HCT116 (cell line): ENCODE results near the gene TAF6L. TPM values are rescaled to one million over a fixed set of nuclear protein-coding genes. Genes with fewer than 3 reads are reported as not detected.

Source experiments
- ATAC-seq: fragments of 200-7000 bp; cut with Tn5 transposase; 2 replicates; pipeline ENCODE4 v1.9.1; 2020; ENCODE audit warnings: mild to moderate bottlenecking, moderate library complexity
- BruUV-seq: library from RNA; stranded (reverse); fragments of 400-500 nt; replicated peaks from 2 replicates; lab custom pipeline; 2021; lab: Mats Ljungman, UMichigan
- CTCF ChIA-PET: fragments of 300-600 bp; sonication (Branson Sonifier 250); formaldehyde crosslinking; loops from one replicate; lab custom pipeline; 2021; ENCODE audit warnings: antibody characterized with exemption; lab: Charles Lee
- POLR2A ChIA-PET: fragments of 300-600, 350-600 bp; sonication (Branson Sonifier 250); formaldehyde crosslinking; loops from one replicate; lab custom pipeline; 2021; ENCODE audit warnings: antibody characterized with exemption; lab: Charles Lee
- RAD21 ChIA-PET, 2 experiments: fragments of 300-600 bp; sonication (Branson Sonifier 250); formaldehyde crosslinking; loops; one replicate each; lab custom pipeline; 2023; ENCODE audit warnings: low total read pairs in 2 of 2; ENCODE audit not compliant: uncharacterized antibody in 2 of 2, unreplicated experiment in 2 of 2, low non-redundant PET in 1 of 2; lab: Charles Lee
- DNase-seq: peaks from one replicate; pipeline ENCODE4 v3.0.0-alpha.2; 2010; ENCODE audit warnings: low read depth, low spot score
- H2AFZ ChIP-seq: fragments of 200-600 bp; shearing (Covaris generic), sonication (generic); 2 replicates; pipeline ENCODE4 v1.6.1; 2017; ENCODE audit warnings: low read depth, mixed run types, mixed read lengths, antibody characterized with exemption, low read length; ENCODE audit not compliant: poor library complexity, severe bottlenecking
- H3K27ac ChIP-seq: 2 replicates; pipeline ENCODE4 v1.5.1; 2012; ENCODE audit warnings: low read depth, low read length
- H3K27me3 ChIP-seq: fragments of 200-600 bp; sonication (generic); 2 replicates; pipeline ENCODE4 v1.6.1; 2016; ENCODE audit warnings: mixed run types, low read length, mixed read lengths; ENCODE audit not compliant: insufficient read depth
- H3K36me3 ChIP-seq, 2 experiments: fragments of 200-500 bp in 1 of 2; fragments of 200-600 bp in 1 of 2; sonication (Bioruptor generic) in 1 of 2; sonication (generic) in 1 of 2; 2 replicates each; pipeline versions ENCODE4 v1.5.1 to v1.6.1; 2014 to 2016; ENCODE audit warnings: low read length in 2 of 2, inconsistent platforms in 1 of 2, mixed read lengths in 1 of 2, mixed run types in 1 of 2; ENCODE audit not compliant: insufficient read depth in 2 of 2, control insufficient read depth in 1 of 2
- H3K4me1 ChIP-seq, 2 experiments: fragments of 200-600 bp in 1 of 2; sonication (generic) in 1 of 2; 2 replicates each; pipeline versions ENCODE4 v1.5.1 to v1.6.1; 2012 to 2017; ENCODE audit warnings: low read length in 2 of 2, inconsistent platforms in 1 of 2, mild to moderate bottlenecking in 1 of 2, mixed read lengths in 1 of 2, mixed run types in 1 of 2, moderate library complexity in 1 of 2; ENCODE audit not compliant: insufficient read depth in 2 of 2, control insufficient read depth in 1 of 2
- H3K4me2 ChIP-seq: fragments of 200-600 bp; sonication (generic); 2 replicates; pipeline ENCODE4 v1.6.1; 2017; ENCODE audit warnings: mixed run types, low read length, mixed read lengths
- H3K4me3 ChIP-seq, 2 experiments: fragments of 200-600 bp in 1 of 2; sonication (generic) in 1 of 2; replicated peaks in 1 of 2; 2 replicates each; pipeline ENCODE4 v1.5.1; 2011 to 2016; ENCODE audit warnings: low read length in 2 of 2, control low read depth in 1 of 2, low read depth in 1 of 2, mild to moderate bottlenecking in 1 of 2, mixed read lengths in 1 of 2, mixed run types in 1 of 2
- H3K79me2 ChIP-seq: fragments of 200-600 bp; sonication (generic); 2 replicates; pipeline ENCODE4 v1.6.1; 2017; ENCODE audit warnings: mild to moderate bottlenecking, mixed run types, low read length, moderate library complexity, mixed read lengths; ENCODE audit not compliant: insufficient read depth
- H3K9ac ChIP-seq: fragments of 200-600 bp; sonication (generic); 2 replicates; pipeline ENCODE4 v1.6.1; 2016; ENCODE audit warnings: low read length, mixed read lengths
- H3K9me2 ChIP-seq: fragments of 200-600 bp; sonication (generic), shearing (Covaris generic); 2 replicates; pipeline ENCODE4 v1.6.1; 2017; ENCODE audit warnings: mixed run types, mild to moderate bottlenecking, moderate library complexity; ENCODE audit not compliant: insufficient read depth
- H3K9me3 ChIP-seq, 2 experiments: fragments of 200-500 bp in 1 of 2; fragments of 200-600 bp in 1 of 2; sonication (Bioruptor generic) in 1 of 2; sonication (generic) in 1 of 2; 2 replicates each; pipeline ENCODE4 v1.6.1; 2014 to 2017; ENCODE audit warnings: low read length in 2 of 2, mixed read lengths in 2 of 2, inconsistent platforms in 1 of 2, low read depth in 1 of 2, mild to moderate bottlenecking in 1 of 2, mixed run types in 1 of 2, moderate library complexity in 1 of 2; ENCODE audit not compliant: control insufficient read depth in 1 of 2, insufficient read depth in 1 of 2
- H4K20me1 ChIP-seq: fragments of 200-600 bp; sonication (generic), shearing (Covaris generic); 2 replicates; pipeline ENCODE4 v1.6.1; 2017; ENCODE audit warnings: mixed run types, mild to moderate bottlenecking, moderate library complexity; ENCODE audit not compliant: insufficient read depth
- CBX3 ChIP-seq: IDR thresholded peaks from 2 replicates; pipeline ENCODE4 v1.6.1; 2012; ENCODE audit warnings: low read depth
- CTCF ChIP-seq, 3 experiments: fragments of 200-600 bp in 1 of 3; sonication (generic) in 1 of 3; IDR thresholded peaks in 2 of 3; conservative IDR thresholded peaks in 1 of 3; 2 replicates each; pipeline ENCODE4 v1.5.1; 2012 to 2017; ENCODE audit warnings: low read depth in 2 of 3, low read length in 2 of 3, antibody characterized with exemption in 1 of 3, borderline replicate concordance in 1 of 3, control low read depth in 1 of 3, mild to moderate bottlenecking in 1 of 3, mixed read lengths in 1 of 3, mixed run types in 1 of 3, moderate library complexity in 1 of 3; ENCODE audit not compliant: insufficient read depth in 1 of 3
- EGR1 ChIP-seq: IDR thresholded peaks from 2 replicates; pipeline ENCODE4 v1.6.1; 2012; ENCODE audit warnings: low read depth
- ELF1 ChIP-seq: IDR thresholded peaks from 2 replicates; pipeline ENCODE4 v1.6.1; 2012; ENCODE audit warnings: low read depth, borderline replicate concordance
- EZH2 ChIP-seq: fragments of 200-600 bp; sonication (generic); IDR thresholded peaks from 2 replicates; pipeline ENCODE4 v1.6.1; 2017; ENCODE audit warnings: antibody characterized with exemption, mixed run types
- EZH2phosphoT487 ChIP-seq: fragments of 200-600 bp; IDR thresholded peaks from 2 replicates; pipeline ENCODE4 v1.6.1; 2018; ENCODE audit warnings: antibody characterized with exemption, borderline replicate concordance
- MAX ChIP-seq: IDR thresholded peaks from 2 replicates; pipeline ENCODE4 v1.6.1; 2012
- POLR2A ChIP-seq: IDR thresholded peaks from 2 replicates; pipeline ENCODE4 v1.7.0; 2011; ENCODE audit warnings: borderline replicate concordance; ENCODE audit not compliant: insufficient read depth, insufficient read length; ENCODE audit errors: extremely low read depth
- POLR2AphosphoS5 ChIP-seq: IDR thresholded peaks from 2 replicates; pipeline ENCODE4 v1.6.1; 2011; ENCODE audit warnings: mild to moderate bottlenecking, low read depth, low read length, moderate library complexity
- RAD21 ChIP-seq: IDR thresholded peaks from 2 replicates; pipeline ENCODE4 v1.6.1; 2012; ENCODE audit warnings: low read depth, mild to moderate bottlenecking
- REST ChIP-seq: IDR thresholded peaks from 2 replicates; pipeline ENCODE4 v1.6.1; 2012; ENCODE audit warnings: low read depth
- SP1 ChIP-seq: IDR thresholded peaks from 2 replicates; pipeline ENCODE4 v1.6.1; 2012; ENCODE audit warnings: low read depth
- ZBTB33 ChIP-seq: IDR thresholded peaks from 2 replicates; pipeline ENCODE4 v1.6.1; 2011; ENCODE audit warnings: mild to moderate bottlenecking, low read length, moderate library complexity; ENCODE audit not compliant: insufficient replicate concordance; ENCODE audit errors: extremely low read depth
- ZFX ChIP-seq: fragments of 450-650 bp; IDR thresholded peaks from 2 replicates; pipeline ENCODE4 v1.6.1; 2017
- intact Hi-C: fragments of 100-400 bp; cut with micrococcal nuclease; formaldehyde crosslinking; loops from 2 replicates; pipeline ENCODE4 v1.10.0; 2022
- total RNA-seq: library from RNA; stranded (reverse); gene quantifications from one replicate; pipeline ENCODE4 v1.2.1, GENCODE V29; 2021; ENCODE audit not compliant: unreplicated experiment

Gene TAF6L
- total RNA-seq, 1 experiment from 2014 or later, result 24.2 TPM

GRCh38 chr11:62778441-62778840 lies 7.2 kb downstream of the TAF6L start:
- Histone ChIP-seq H2AFZ (no peak overlapping the region), H3K36me3 (peaks cover 3 to 13% of the 10 kb centered on the region in 2 experiments; a peak in 3 of 4 replicates), H3K27me3 (no peaks in the 10 kb centered on the region), H3K4me3 (no peak overlapping the region), H3K9me3 (no peaks in the 10 kb centered on the region), H3K4me1 (no peaks in the 10 kb centered on the region), H3K27ac (no peak overlapping the region), H3K9me2 (no peaks in the 10 kb centered on the region), H3K4me2 (no peak overlapping the region), H3K79me2 (0 out of 2 replicates have a peak, but pooled peaks cover 7% of the 10 kb centered on the region), H4K20me1 (no peaks in the 10 kb centered on the region), H3K9ac (no peak overlapping the region)
- RAD21 ChIA-PET, result no interaction called here
- CTCF ChIA-PET, result interaction anchor here (2.7 kb wide), 1 partner anchor 8 kb away, joined by 7 read pairs; no protein-coding TSS in a partner anchor
- intact Hi-C loops, result no loop called here
- no peak for ATAC-seq
- no TSS peak for BruUV-seq
- TF ChIP-seq ELF1, result no peak
- no peak for TF ChIP-seq SP1
- no peak for TF ChIP-seq EZH2
- TF ChIP-seq REST, result no peak
- no peak for TF ChIP-seq CTCF (IDR thresholded peaks at IDR 0.05 in 2 of 3, conservative IDR thresholded peaks at IDR 0.05 in 1 of 3; ENCODE audit: borderline replicate concordance in 1 of 3, insufficient read depth in 1 of 3, low read depth in 2 of 3, low read length in 2 of 3)
- TF ChIP-seq MAX, result no peak
- no peak for TF ChIP-seq ZBTB33
- TF ChIP-seq POLR2A, result no peak
- TF ChIP-seq RAD21, result no peak
- TF ChIP-seq CBX3, result no peak
- TF ChIP-seq POLR2AphosphoS5, result no peak
- no peak for TF ChIP-seq EGR1
- TF ChIP-seq ZFX, result no peak
- no peak for TF ChIP-seq EZH2phosphoT487
- no peak for DNase-seq
- POLR2A ChIA-PET, result no interaction called here
